A549 (cell line): ENCODE data around the gene MTERF2. TPM values are rescaled to one million over a fixed set of nuclear protein-coding genes. Genes with fewer than 3 reads are reported as not detected.

Experiments
- ATAC-seq, 2 experiments: fragments of 200-7000 bp in 1 of 2; fragments of >200 bp in 1 of 2; cut with Nextera tagmentation in 1 of 2; cut with Tn5 transposase in 1 of 2; 3 replicates each; pipeline versions ENCODE4 v1.8.0 to v1.9.1; 2018 to 2020; ENCODE audit warnings: mild to moderate bottlenecking in 1 of 2, moderate library complexity in 1 of 2
- CTCF ChIA-PET: fragments of 300-600 bp; sonication (Branson Sonifier 250); formaldehyde crosslinking; extraction: SDS; loops from one replicate; lab custom pipeline; 2021; ENCODE audit warnings: antibody characterized with exemption, inconsistent platforms; lab: Yijun Ruan, JAX
- POLR2A ChIA-PET: fragments of 350-600 bp; formaldehyde crosslinking; extraction: SDS; loops from one replicate; lab custom pipeline; 2021; ENCODE audit warnings: antibody characterized with exemption, inconsistent platforms; lab: Yijun Ruan, JAX
- DNase-seq, 2 experiments: peaks; one replicate each; pipeline versions ENCODE4 v3.0.0 to v3.0.0-alpha.2; 2011 to 2016; ENCODE audit warnings: low read depth in 1 of 2, low spot score in 1 of 2
- FAIRE-seq: peaks from 2 replicates; lab custom pipeline; 2011; peaks lifted over from hg19 to GRCh38; lab: Jason Lieb, UNC
- H3K27ac ChIP-seq, 2 experiments: fragments of >200 bp; sonication (Bioruptor Twin); formaldehyde crosslinking; 3 replicates each; pipeline ENCODE4 v1.5.1; 2016 to 2017
- H3K4me1 ChIP-seq: fragments of >200 bp; sonication (Bioruptor Twin); formaldehyde crosslinking; 3 replicates; pipeline ENCODE4 v1.6.1; 2016
- H3K4me2 ChIP-seq: fragments of >200 bp; sonication (Bioruptor Twin); formaldehyde crosslinking; 3 replicates; pipeline ENCODE4 v1.6.1; 2016
- H3K4me3 ChIP-seq: fragments of >200 bp; sonication (Bioruptor Twin); formaldehyde crosslinking; 3 replicates; pipeline ENCODE4 v1.5.1; 2016
- H3K9me3 ChIP-seq: fragments of >200 bp; sonication (Bioruptor Twin); formaldehyde crosslinking; 3 replicates; pipeline ENCODE4 v1.6.1; 2016
- BCL3 ChIP-seq: fragments of >200 bp; sonication (Bioruptor Twin); formaldehyde crosslinking; IDR thresholded peaks from 3 replicates; pipeline ENCODE4 v1.6.1; 2016
- CEBPB ChIP-seq, 2 experiments: fragments of >200 bp in 1 of 2; sonication (Bioruptor Twin) in 1 of 2; formaldehyde crosslinking in 1 of 2; IDR thresholded peaks; 2 replicates each; pipeline ENCODE4 v1.6.1; 2012 to 2016
- CHD4 ChIP-seq: fragments of 200-600 bp; sonication (generic); IDR thresholded peaks from 2 replicates; pipeline ENCODE4 v1.6.1; 2016; ENCODE audit warnings: antibody characterized with exemption, mild to moderate bottlenecking, borderline replicate concordance
- CTCF ChIP-seq: fragments of >200 bp; sonication (Bioruptor Twin); formaldehyde crosslinking; IDR thresholded peaks from 3 replicates; pipeline ENCODE4 v1.5.1; 2016
- EHF ChIP-seq: fragments of 250-450 bp; sonication (Bioruptor Pico); IDR thresholded peaks from 2 replicates; pipeline ENCODE4 v1.5.0; 2020; ENCODE audit warnings: mild to moderate bottlenecking
- EP300 ChIP-seq, 2 experiments: fragments of >200 bp; sonication (Bioruptor Twin); formaldehyde crosslinking; IDR thresholded peaks; 2 replicates in 1 of 2; 3 replicates in 1 of 2; pipeline ENCODE4 v1.6.1; 2016 to 2017
- HDAC2 ChIP-seq: fragments of 200-600 bp; sonication (generic); IDR thresholded peaks from 2 replicates; pipeline ENCODE4 v1.6.1; 2016
- HOXB13 ChIP-seq: fragments of 250-450 bp; sonication (Bioruptor Pico); IDR thresholded peaks from 2 replicates; pipeline ENCODE4 v1.5.0; 2020; ENCODE audit warnings: low read depth, mild to moderate bottlenecking, moderate library complexity
- HOXB5 ChIP-seq: fragments of 250-450 bp; sonication (Bioruptor Pico); IDR thresholded peaks from 2 replicates; pipeline ENCODE4 v1.5.0; 2020; ENCODE audit warnings: mild to moderate bottlenecking, moderate library complexity
- PBX3 ChIP-seq: IDR thresholded peaks from 2 replicates; pipeline ENCODE4 v1.6.1; 2012
- PHF8 ChIP-seq: fragments of 200-600 bp; sonication (generic); IDR thresholded peaks from 2 replicates; pipeline ENCODE4 v1.6.1; 2016; ENCODE audit warnings: low read depth, mild to moderate bottlenecking, antibody characterized with exemption, moderate library complexity, borderline replicate concordance
- ZFP36 ChIP-seq: fragments of 450-650 bp; IDR thresholded peaks from 2 replicates; pipeline ENCODE4 v1.6.1; 2014; ENCODE audit warnings: borderline replicate concordance; ENCODE audit not compliant: partially characterized antibody
- ZNF302 ChIP-seq: fragments of 250-450 bp; sonication (Bioruptor Pico); IDR thresholded peaks from 2 replicates; pipeline ENCODE4 v1.9.0; 2021; ENCODE audit warnings: inconsistent platforms, mild to moderate bottlenecking, moderate library complexity
- ZSCAN20 ChIP-seq: fragments of 250-450 bp; sonication (Bioruptor Pico); IDR thresholded peaks from 2 replicates; pipeline ENCODE4 v1.8.0; 2022; ENCODE audit warnings: mild to moderate bottlenecking, moderate library complexity
- WGBS: methylation state at CpG from one replicate; pipeline ENCODE4 v1.1.6; 2017; ENCODE audit errors: missing lambda C conversion rate; 5-methylcytosine and 5-hydroxymethylcytosine counted together
- polyA plus RNA-seq, 4 experiments: library from polyadenylated mRNA; depleted of rRNA in 3 of 4; stranded (reverse); fragments of >200 nt; fragmentation: RNase III in 1 of 4; extraction: RNeasy Plus Mini Kit Qiagen cat#74134 plus additional on column Dnase treatment in 1 of 4; gene quantifications; 2 replicates in 3 of 4; 3 replicates in 1 of 4; pipeline ENCODE4 v1.2.3, GENCODE V29; 2011 to 2017

Gene MTERF2
- polyA plus RNA-seq, 2 of the 4 experiments (the other 2 are of a cell fraction) = 13.9 to 14.5 TPM

GRCh38 chr12:106947461-106947860, 39.5 kb downstream of the MTERF2 start:
- FAIRE-seq = no peak
- peaks cover 14% of the 10 kb centered on the region; the same call in 2 of the 3 replicates for H3K9me3 ChIP-seq
- H3K4me2 ChIP-seq = no peak overlapping the region
- H3K4me3 ChIP-seq = no peak overlapping the region
- DNase-seq = no peak
- TF ChIP-seq HOXB5 = no peak
- H3K4me1 ChIP-seq = no peaks in the 10 kb centered on the region
- no peak overlapping the region for H3K27ac ChIP-seq
- ATAC-seq = no peak
- POLR2A ChIA-PET = no interaction called here
- CTCF ChIA-PET = interaction anchor here (1.0 to 1.2 kb wide), 2 partner anchors 9 to 590 kb away, joined by 4 to 6 read pairs; partner anchors contain the start of genes POLR3B and TMEM263

DNA sequence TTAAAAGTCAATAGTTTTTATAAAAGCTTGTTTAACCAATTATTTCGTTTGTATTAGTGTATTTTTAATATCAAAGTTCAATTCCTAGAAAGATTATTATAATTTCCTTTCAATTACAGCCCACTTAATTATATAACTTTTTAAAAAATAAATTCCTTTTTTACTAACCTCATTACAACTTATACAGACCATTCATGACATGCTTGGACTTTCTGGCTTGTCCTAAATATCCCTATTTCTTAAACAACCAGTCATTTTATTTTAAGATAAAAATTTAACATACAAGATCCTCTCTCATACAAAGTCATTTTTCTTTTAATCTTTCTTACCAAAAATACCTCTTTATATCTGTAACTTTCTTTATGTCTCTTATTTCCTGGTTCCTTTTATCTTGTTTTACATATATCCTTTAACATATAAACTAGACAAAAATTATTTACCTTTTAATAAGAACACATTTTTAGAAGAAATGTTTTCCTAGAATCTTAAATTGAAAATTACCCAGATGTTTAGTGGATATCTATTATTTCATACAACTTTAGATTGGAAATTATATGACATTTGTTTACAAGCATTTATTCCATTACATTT, 41.6 kb downstream of the MTERF2 start:
- no peak for DNase-seq
- ATAC-seq = no peak
- Histone ChIP-seq H3K27ac (no peak overlapping the region), H3K4me1 (no peaks in the 10 kb centered on the region), H3K4me2 (no peak overlapping the region), H3K9me3 (peaks cover 14% of the 10 kb centered on the region; the same call in 2 of the 3 replicates), H3K4me3 (no peak overlapping the region)
- CTCF ChIA-PET = interaction anchor here (1.8 to 3.4 kb wide), 3 partner anchors 11 to 26 kb away, joined by 4 to 11 read pairs (median 8); partner anchors contain the start of gene TMEM263
- 3% methylated on average over 1 of the region's 1 CpG for WGBS
- TF ChIP-seq ZFP36 (peak; percentile 74), EHF (CRISPR knock-in tag) (no peak), EP300 (IDR thresholded peaks at IDR 0.05) (no peak), HDAC2 (no peak)
- POLR2A ChIA-PET = no interaction called here
- FAIRE-seq = no peak

DNA sequence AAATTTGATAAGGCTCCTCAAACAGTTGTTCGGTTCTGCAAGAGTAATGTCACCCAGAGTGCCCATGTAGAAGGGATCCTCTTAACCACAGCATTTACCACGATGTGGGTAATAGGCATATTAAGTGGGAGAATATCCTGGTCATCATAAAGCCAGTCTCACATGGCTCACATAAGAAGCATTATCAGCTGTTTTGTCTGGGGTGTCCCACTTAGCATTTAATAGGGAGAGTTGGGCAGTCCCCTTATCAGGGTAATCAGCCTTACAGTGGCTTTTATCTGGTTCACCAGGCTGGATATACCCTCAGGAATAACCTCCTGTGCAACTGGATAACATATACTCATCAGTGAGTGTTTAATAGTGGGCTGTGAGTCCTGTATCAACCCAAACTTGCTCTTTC, 44.2 kb downstream of the MTERF2 start:
- DNase-seq = no peak
- ATAC-seq = no peak; a peak in 1 of 6 replicates
- Histone ChIP-seq H3K27ac (no peak overlapping the region), H3K4me2 (no peak overlapping the region), H3K9me3 (peaks cover 11% of the 10 kb centered on the region; the same call in 2 of the 3 replicates), H3K4me3 (no peak overlapping the region), H3K4me1 (no peaks in the 10 kb centered on the region)
- 51% methylated on average over 2 of the region's 2 CpGs for WGBS
- ChIA-PET CTCF (interaction anchor here (0.6 to 3.4 kb wide), 2 partner anchors 11 to 24 kb away, joined by 5 to 11 read pairs; no protein-coding TSS in a partner anchor), POLR2A (no interaction called here)
- no peak for FAIRE-seq
- no peak for TF ChIP-seq HOXB13 (CRISPR knock-in tag)
- TF ChIP-seq CEBPB (IDR thresholded peaks at IDR 0.05) = no peak
- no peak for TF ChIP-seq ZSCAN20 (CRISPR knock-in tag)
- no peak for TF ChIP-seq EP300 (IDR thresholded peaks at IDR 0.05)
- TF ChIP-seq PHF8 = no peak
- no peak for TF ChIP-seq ZNF302 (CRISPR knock-in tag)
- TF ChIP-seq CHD4 = no peak
- no peak for TF ChIP-seq BCL3
- TF ChIP-seq PBX3 = no peak
- no peak for TF ChIP-seq CTCF
